HCT116 (cell line): Measurements from ENCODE around the gene TAF3.

ENCODE experiments used
- EZH2 ChIP-seq: fragments of 200-600 bp; sonication (generic); IDR thresholded peaks from 2 replicates; pipeline ENCODE4 v1.6.1; 2017; ENCODE audit warnings: antibody characterized with exemption, mixed run types
- JUND ChIP-seq: IDR thresholded peaks from 2 replicates; pipeline ENCODE4 v1.6.1; 2012
- ZFX ChIP-seq: fragments of 450-650 bp; IDR thresholded peaks from 2 replicates; pipeline ENCODE4 v1.6.1; 2017

GRCh38 chr10:7890781-7891180 is 72.5 kb downstream of the TAF3 start:
- TF ChIP-seq EZH2 (no peak), ZFX (no peak), JUND (no peak)
